SK-N-SH (cell line): ENCODE measurements around the gene ELMO1. TPM values are rescaled to one million over a fixed set of nuclear protein-coding genes. Genes with fewer than 3 reads are reported as not detected.

Source experiments
- CTCF ChIA-PET: fragments of 300-600, 350-600 bp; formaldehyde crosslinking; extraction: SDS; loops from one replicate; lab custom pipeline; 2021; lab: Yijun Ruan, JAX
- POLR2A ChIA-PET: fragments of 350-600 bp; sonication (Branson Sonifier 250); formaldehyde crosslinking; extraction: SDS; loops from one replicate; lab custom pipeline; 2020; ENCODE audit warnings: antibody characterized with exemption, inconsistent platforms; lab: Yijun Ruan, JAX
- DNase-seq: peaks from one replicate; pipeline ENCODE4 v3.0.0; 2012
- H2AFZ ChIP-seq: fragments of 200-600 bp; sonication (generic); 2 replicates; pipeline ENCODE4 v1.8.1; 2016; ENCODE audit warnings: antibody characterized with exemption, mild to moderate bottlenecking, low read depth
- H3F3A ChIP-seq: fragments of 200-600 bp; sonication (generic); replicated peaks from 2 replicates; pipeline ENCODE3; 2016; ENCODE audit warnings: antibody characterized with exemption, mild to moderate bottlenecking; ENCODE audit not compliant: insufficient read depth
- H3K27ac ChIP-seq, 2 experiments: fragments of 200-500 bp in 1 of 2; fragments of 200-600 bp in 1 of 2; sonication (Bioruptor generic) in 1 of 2; sonication (generic), shearing (Covaris generic) in 1 of 2; 2 replicates each; pipeline versions ENCODE4 v1.5.1 to v1.6.1; 2014 to 2016; ENCODE audit warnings: low read depth in 2 of 2, inconsistent platforms in 1 of 2, low read length in 1 of 2, mild to moderate bottlenecking in 1 of 2, mixed read lengths in 1 of 2
- H3K27me3 ChIP-seq: fragments of 200-600 bp; sonication (generic), shearing (Covaris generic); 2 replicates; pipeline ENCODE4 v1.6.1; 2016; ENCODE audit warnings: mixed run types; ENCODE audit not compliant: insufficient read depth
- H3K36me3 ChIP-seq, 2 experiments: fragments of 200-500 bp in 1 of 2; fragments of 200-600 bp in 1 of 2; sonication (Bioruptor generic) in 1 of 2; sonication (generic) in 1 of 2; replicated peaks in 1 of 2; 2 replicates each; pipeline versions ENCODE3 to v1.5.1; 2014 to 2016; ENCODE audit warnings: low read length in 1 of 2, mild to moderate bottlenecking in 1 of 2; ENCODE audit not compliant: insufficient read depth in 2 of 2, control insufficient read depth in 1 of 2
- H3K4me1 ChIP-seq, 2 experiments: fragments of 200-500 bp in 1 of 2; fragments of 200-600 bp in 1 of 2; sonication (Bioruptor generic) in 1 of 2; sonication (generic), shearing (Covaris generic) in 1 of 2; 2 replicates each; pipeline versions ENCODE4 v1.5.1 to v1.6.1; 2014 to 2016; ENCODE audit warnings: low read depth in 1 of 2, low read length in 1 of 2, mixed run types in 1 of 2; ENCODE audit not compliant: insufficient read depth in 2 of 2, control insufficient read depth in 1 of 2
- H3K4me2 ChIP-seq: fragments of 200-600 bp; sonication (generic), shearing (Covaris generic); 2 replicates; pipeline ENCODE4 v1.6.1; 2017; ENCODE audit warnings: mixed run types
- H3K4me3 ChIP-seq, 2 experiments: fragments of 200-500 bp in 1 of 2; fragments of 200-600 bp in 1 of 2; sonication (Bioruptor generic) in 1 of 2; sonication (generic), shearing (Covaris generic) in 1 of 2; 2 replicates each; pipeline versions ENCODE4 v1.5.1 to v1.8.1; 2014 to 2016; ENCODE audit warnings: low read depth in 2 of 2, inconsistent platforms in 1 of 2, low read length in 1 of 2, mild to moderate bottlenecking in 1 of 2, mixed read lengths in 1 of 2, moderate library complexity in 1 of 2
- H3K79me2 ChIP-seq: fragments of 200-600 bp; sonication (generic); 2 replicates; pipeline ENCODE4 v1.8.1; 2017; ENCODE audit warnings: mild to moderate bottlenecking; ENCODE audit not compliant: insufficient read depth
- H3K9ac ChIP-seq: fragments of 200-600 bp; sonication (generic); 2 replicates; pipeline ENCODE4 v1.6.1; 2017; ENCODE audit warnings: mixed run types
- H3K9me2 ChIP-seq: fragments of 200-600 bp; sonication (generic); 2 replicates; pipeline ENCODE4 v1.6.1; 2017; ENCODE audit warnings: mixed run types
- H3K9me3 ChIP-seq: fragments of 200-600 bp; sonication (generic); 2 replicates; pipeline ENCODE4 v1.6.1; 2017; ENCODE audit warnings: mixed run types, mild to moderate bottlenecking, moderate library complexity
- H4K20me1 ChIP-seq: fragments of 200-600 bp; sonication (generic); 2 replicates; pipeline ENCODE4 v1.6.1; 2017; ENCODE audit warnings: mild to moderate bottlenecking, mixed run types; ENCODE audit not compliant: insufficient read depth
- CTCF ChIP-seq: fragments of 200-600 bp; sonication (generic); IDR thresholded peaks from 2 replicates; pipeline ENCODE4 v1.6.1; 2017; ENCODE audit warnings: antibody characterized with exemption, mild to moderate bottlenecking, moderate library complexity
- ELF1 ChIP-seq: IDR thresholded peaks from 2 replicates; pipeline ENCODE4 v1.4.0; 2012
- EP300 ChIP-seq, 2 experiments: IDR thresholded peaks; 2 replicates each; pipeline versions ENCODE4 v1.4.0 to v1.6.1; 2012; ENCODE audit warnings: borderline replicate concordance in 1 of 2, low read depth in 1 of 2, low read length in 1 of 2
- EZH2phosphoT487 ChIP-seq: fragments of 200-600 bp; sonication (generic); IDR thresholded peaks from 2 replicates; pipeline ENCODE4 v1.6.1; 2017; ENCODE audit warnings: low read depth, mixed run types, mild to moderate bottlenecking, antibody characterized with exemption, moderate library complexity, borderline replicate concordance
- FOSL2 ChIP-seq: IDR thresholded peaks from 2 replicates; pipeline ENCODE4 v1.4.0; 2012; ENCODE audit warnings: low read depth, mild to moderate bottlenecking, moderate library complexity, borderline replicate concordance
- FOXJ3 ChIP-seq: sonication (generic); formaldehyde crosslinking; IDR thresholded peaks from 2 replicates; pipeline ENCODE4 v1.5.1; 2020; ENCODE audit warnings: mild to moderate bottlenecking, missing genetic modification reagents
- MEF2A ChIP-seq: IDR thresholded peaks from 2 replicates; pipeline ENCODE4 v1.4.0; 2012; ENCODE audit warnings: low read depth, borderline replicate concordance
- RCOR1 ChIP-seq: fragments of 150-350 bp; IDR thresholded peaks from 2 replicates; pipeline ENCODE4 v1.6.1; 2017; ENCODE audit warnings: antibody characterized with exemption, low read length
- RFX5 ChIP-seq: IDR thresholded peaks from 2 replicates; pipeline ENCODE4 v1.6.1; 2012; ENCODE audit warnings: mild to moderate bottlenecking, improper control_type of control experiment, low read length
- RXRA ChIP-seq: IDR thresholded peaks from 2 replicates; pipeline ENCODE4 v1.4.0; 2012; ENCODE audit warnings: low read depth, mild to moderate bottlenecking, borderline replicate concordance
- SIN3A ChIP-seq: IDR thresholded peaks from 2 replicates; pipeline ENCODE4 v1.6.1; 2012; ENCODE audit warnings: low read depth, mild to moderate bottlenecking, low read length, moderate library complexity, borderline replicate concordance
- SMC3 ChIP-seq: IDR thresholded peaks from 2 replicates; pipeline ENCODE4 v1.6.1; 2012; ENCODE audit warnings: low read depth, low read length, improper control_type of control experiment
- TAF1 ChIP-seq: IDR thresholded peaks from 2 replicates; pipeline ENCODE4 v1.6.1; 2012; ENCODE audit warnings: low read depth, mild to moderate bottlenecking, low read length, moderate library complexity, borderline replicate concordance
- TEAD4 ChIP-seq: IDR thresholded peaks from 2 replicates; pipeline ENCODE4 v1.4.0; 2012; ENCODE audit warnings: mild to moderate bottlenecking, borderline replicate concordance; ENCODE audit not compliant: insufficient read depth
- USF1 ChIP-seq: IDR thresholded peaks from 2 replicates; pipeline ENCODE4 v1.4.0; 2012; ENCODE audit warnings: low read depth, borderline replicate concordance
- USF2 ChIP-seq: fragments of 150-350 bp; IDR thresholded peaks from 2 replicates; pipeline ENCODE4 v1.6.1; 2017; ENCODE audit warnings: antibody characterized with exemption, low read length, low read depth, borderline replicate concordance
- ZBTB33 ChIP-seq: IDR thresholded peaks from 2 replicates; pipeline ENCODE4 v1.4.0; 2012; ENCODE audit warnings: low read depth, borderline replicate concordance
- WGBS: methylation state at CpG from one replicate; pipeline ENCODE4 v1.1.6; 2017; ENCODE audit warnings: low lambda C conversion rate; 5-methylcytosine and 5-hydroxymethylcytosine counted together
- polyA plus RNA-seq, 3 experiments: library from polyadenylated mRNA; depleted of rRNA; stranded (reverse); fragments of >200 nt; gene quantifications; 2 replicates each; pipeline ENCODE4 v1.2.3, GENCODE V29; 2012

Gene ELMO1
- polyA plus RNA-seq, 1 of the 3 experiments (the other 2 are of a cell fraction), result 0.64 TPM

- Histone ChIP-seq H3K36me3 (no peaks in the 10 kb centered on the region), H3K9me3 (no peaks in the 10 kb centered on the region)
Measured at GRCh38 chr7:37038706-37039105, 410.0 kb downstream of the ELMO1 start.

GRCh38 chr7:37037286-37037685, 411.4 kb downstream of the ELMO1 start:
- Histone ChIP-seq H3K9me3 (no peaks in the 10 kb centered on the region), H3K4me1 (peaks cover 9 to 10% of the 10 kb centered on the region in 2 experiments), H3K79me2 (no peaks in the 10 kb centered on the region), H3F3A (peaks cover 3% of the 10 kb centered on the region), H3K36me3 (no peaks in the 10 kb centered on the region), H3K27me3 (no peaks in the 10 kb centered on the region), H2AFZ (no peak overlapping the region), H4K20me1 (no peaks in the 10 kb centered on the region), H3K9ac (no peak overlapping the region), H3K4me2 (no peak overlapping the region), H3K9me2 (no peaks in the 10 kb centered on the region), H3K4me3 (no peak overlapping the region), H3K27ac (no peak overlapping the region)
- WGBS, result 79% methylated on average over 5 of the region's 5 CpGs
- ChIA-PET CTCF (interaction anchor here (0.7 to 1.3 kb wide), 5 partner anchors 26 to 145 kb away, joined by 3 to 4 read pairs (median 3); no protein-coding TSS in a partner anchor), POLR2A (no interaction called here)
- TF ChIP-seq TEAD4 (no peak), SIN3A (no peak), RCOR1 (no peak), FOSL2 (no peak), MEF2A (no peak), TAF1 (no peak), SMC3 (no peak), EZH2phosphoT487 (no peak), ZBTB33 (no peak), RFX5 (no peak), FOXJ3 (CRISPR knock-in tag) (no peak), CTCF (no peak), ELF1 (no peak), RXRA (no peak), EP300 (IDR thresholded peaks at IDR 0.05; ENCODE audit: borderline replicate concordance in 1 of 2, low read depth in 1 of 2, low read length in 1 of 2) (no peak), USF1 (no peak)
- DNase-seq, result no peak

More at GRCh38 chr7:37038706-37039105, 410.0 kb downstream of the ELMO1 start:
- no peak overlapping the region for H3K9ac ChIP-seq
- no peaks in the 10 kb centered on the region for H3K79me2 ChIP-seq
- H3K4me3 ChIP-seq, result no peak overlapping the region
- no peak for DNase-seq
- POLR2A ChIA-PET, result no interaction called here
- no peaks in the 10 kb centered on the region for H4K20me1 ChIP-seq
- no peak overlapping the region for H3K27ac ChIP-seq
- H3K4me1 ChIP-seq, result peaks cover 0 to under 1% of the 10 kb centered on the region in 2 experiments; a peak in 2 of 4 replicates
- H3K27me3 ChIP-seq, result no peaks in the 10 kb centered on the region
- H2AFZ ChIP-seq, result no peak overlapping the region
- no peaks in the 10 kb centered on the region for H3K9me2 ChIP-seq
- no peaks in the 10 kb centered on the region for H3F3A ChIP-seq
- no peak overlapping the region for H3K4me2 ChIP-seq
- TF ChIP-seq USF2, result no peak
- CTCF ChIA-PET, result no interaction called here
